ENCODE measurements around the gene CNTF.

- no peak for TF ChIP-seq CTCF (IDR thresholded peaks at IDR 0.05)
- TF ChIP-seq POLR2A (IDR thresholded peaks at IDR 0.05): no peak
These were observed 29.5 kb upstream of the CNTF start for GRCh38 chr11:58592760-58593472.
